Measurements from ENCODE around the gene DAAM2. TPM values are rescaled to one million over a fixed set of nuclear protein-coding genes. Genes with fewer than 3 reads are reported as not detected.
A peak's percentile ranks its signal among the peaks of the same experiment; 100 is the strongest.

Gene DAAM2
- total and polyA plus RNA-seq, 12 donors: 6.0 to 25.9 (median 12.2) TPM

GRCh38 chr6:39753725-39754045 lies 38.5 kb upstream of the DAAM2 start:
- TF ChIP-seq CTCF (IDR thresholded peaks at IDR 0.05): no peak
- WGBS, 2 donors: 41 to 53% methylated on average over 3 of the region's 3 CpGs

GRCh38 chr6:39754514-39755115 lies 37.6 kb upstream of the DAAM2 start:
- intact Hi-C loops (cut with DNase I): no loop called here
- ATAC-seq: peak in 3 of 8 donors; percentile 31 to 57 (median 39)
- WGBS, 2 donors: 53 to 62% methylated on average over 5 of the region's 5 CpGs

More at GRCh38 chr6:39753725-39754045, 38.5 kb upstream of the DAAM2 start:
- intact Hi-C loops (cut with DNase I): no loop called here
- H3K27me3 ChIP-seq: no peaks in the 10 kb centered on the region
- H3K4me3 ChIP-seq: no peak overlapping the region
- no peaks in the 10 kb centered on the region for H3K36me3 ChIP-seq
- ATAC-seq (peak in 7 of 8 donors; percentile 57 to 91 (median 75)), DNase-seq (no peak)
- peaks cover 0 to 30% (median 21%) of the 10 kb centered on the region in 9 donors for H3K4me1 ChIP-seq
- no peaks in the 10 kb centered on the region for H3K9me3 ChIP-seq
- peak overlapping the region in 6 of 10 donors; percentile 5 to 57 (median 26) for H3K27ac ChIP-seq

GRCh38 chr6:39755231-39755630 lies 36.9 kb upstream of the DAAM2 start:
- 74 to 85% methylated on average over 1 of the region's 1 CpG for WGBS, 2 donors
- ATAC-seq (no peak), DNase-seq (no peak)
- Histone ChIP-seq H3K9me3 (no peaks in the 10 kb centered on the region), H3K27ac (peak overlapping the region in 2 of 10 donors; percentile 42 to 56), H3K4me3 (no peak overlapping the region), H3K27me3 (no peaks in the 10 kb centered on the region), H3K36me3 (no peaks in the 10 kb centered on the region), H3K4me1 (peaks cover 0 to 45% (median 25%) of the 10 kb centered on the region in 9 donors)
- intact Hi-C loops (cut with DNase I): no loop called here
- no peak for TF ChIP-seq CTCF (IDR thresholded peaks at IDR 0.05)

More at GRCh38 chr6:39754514-39755115, 37.6 kb upstream of the DAAM2 start:
- Histone ChIP-seq H3K27ac (peak overlapping the region in 4 of 10 donors; percentile 10 to 57 (median 49)), H3K27me3 (no peaks in the 10 kb centered on the region), H3K4me3 (no peak overlapping the region), H3K9me3 (no peaks in the 10 kb centered on the region), H3K4me1 (peaks cover 0 to 39% (median 21%) of the 10 kb centered on the region in 9 donors), H3K36me3 (no peaks in the 10 kb centered on the region)
- DNase-seq: peak; percentile 9 to 18
- no peak for TF ChIP-seq CTCF (IDR thresholded peaks at IDR 0.05)

GRCh38 chr6:39756582-39756981 lies 35.6 kb upstream of the DAAM2 start:
- no peaks in the 10 kb centered on the region for H3K36me3 ChIP-seq
- intact Hi-C loops (cut with DNase I): no loop called here
- H3K4me3 ChIP-seq: no peak overlapping the region
- H3K4me1 ChIP-seq: peaks cover 6 to 52% (median 34%) of the 10 kb centered on the region in 9 donors
- 91 to 92% methylated on average over 2 of the region's 2 CpGs for WGBS, 2 donors
- no peak for DNase-seq
- no peaks in the 10 kb centered on the region for H3K9me3 ChIP-seq
- no peak for ATAC-seq
- H3K27me3 ChIP-seq: no peaks in the 10 kb centered on the region
- TF ChIP-seq CTCF (IDR thresholded peaks at IDR 0.05): no peak
- no peak overlapping the region for H3K27ac ChIP-seq
